ENCODE measurements around the gene BOLA3. TPM values are rescaled to one million over a fixed set of nuclear protein-coding genes. Genes with fewer than 3 reads are reported as not detected.

The BOLA3 gene
- total RNA-seq, 4 donors from 2014 or later = 29.4 to 46.9 (median 42.8) TPM

GRCh38 chr2:74102516-74102915 is 45.2 kb downstream of the BOLA3 start:
- no peaks in the 10 kb centered on the region for H3K9me3 ChIP-seq
- H3K36me3 ChIP-seq = peaks cover 32 to 49% (median 48%) of the 10 kb centered on the region in 4 donors
- no peak for DNase-seq (ENCODE audit: extremely low spot score)
- no peak for TF ChIP-seq POLR2AphosphoS5 (IDR thresholded peaks at IDR 0.05)
- TF ChIP-seq, protein P1, sequence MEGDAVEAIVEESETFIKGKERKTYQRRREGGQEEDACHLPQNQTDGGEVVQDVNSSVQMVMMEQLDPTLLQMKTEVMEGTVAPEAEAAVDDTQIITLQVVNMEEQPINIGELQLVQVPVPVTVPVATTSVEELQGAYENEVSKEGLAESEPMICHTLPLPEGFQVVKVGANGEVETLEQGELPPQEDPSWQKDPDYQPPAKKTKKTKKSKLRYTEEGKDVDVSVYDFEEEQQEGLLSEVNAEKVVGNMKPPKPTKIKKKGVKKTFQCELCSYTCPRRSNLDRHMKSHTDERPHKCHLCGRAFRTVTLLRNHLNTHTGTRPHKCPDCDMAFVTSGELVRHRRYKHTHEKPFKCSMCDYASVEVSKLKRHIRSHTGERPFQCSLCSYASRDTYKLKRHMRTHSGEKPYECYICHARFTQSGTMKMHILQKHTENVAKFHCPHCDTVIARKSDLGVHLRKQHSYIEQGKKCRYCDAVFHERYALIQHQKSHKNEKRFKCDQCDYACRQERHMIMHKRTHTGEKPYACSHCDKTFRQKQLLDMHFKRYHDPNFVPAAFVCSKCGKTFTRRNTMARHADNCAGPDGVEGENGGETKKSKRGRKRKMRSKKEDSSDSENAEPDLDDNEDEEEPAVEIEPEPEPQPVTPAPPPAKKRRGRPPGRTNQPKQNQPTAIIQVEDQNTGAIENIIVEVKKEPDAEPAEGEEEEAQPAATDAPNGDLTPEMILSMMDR (IDR thresholded peaks at IDR 0.05) = no peak
- no peak for TF ChIP-seq POLR2A (IDR thresholded peaks at IDR 0.05; ENCODE audit: low read depth)
- no peak for TF ChIP-seq EP300 (IDR thresholded peaks at IDR 0.05)
- no peak overlapping the region for H3K27ac ChIP-seq (replicated peaks in 1 of 4)
- no peaks in the 10 kb centered on the region for H3K4me1 ChIP-seq
- H3K27me3 ChIP-seq = no peaks in the 10 kb centered on the region
- intact Hi-C loops (cut with DNase I) = no loop called here
- H3K4me3 ChIP-seq = no peak overlapping the region
- WGBS = 97% methylated on average over 14 of the region's 14 CpGs

- peaks cover 32 to 50% (median 49%) of the 10 kb centered on the region in 4 donors for H3K36me3 ChIP-seq
- intact Hi-C loops (cut with DNase I) = no loop called here
- WGBS = 93% methylated on average over 30 of the region's 39 CpGs
Measured at GRCh38 chr2:74101574-74102300, 46.0 kb downstream of the BOLA3 start.

DNA sequence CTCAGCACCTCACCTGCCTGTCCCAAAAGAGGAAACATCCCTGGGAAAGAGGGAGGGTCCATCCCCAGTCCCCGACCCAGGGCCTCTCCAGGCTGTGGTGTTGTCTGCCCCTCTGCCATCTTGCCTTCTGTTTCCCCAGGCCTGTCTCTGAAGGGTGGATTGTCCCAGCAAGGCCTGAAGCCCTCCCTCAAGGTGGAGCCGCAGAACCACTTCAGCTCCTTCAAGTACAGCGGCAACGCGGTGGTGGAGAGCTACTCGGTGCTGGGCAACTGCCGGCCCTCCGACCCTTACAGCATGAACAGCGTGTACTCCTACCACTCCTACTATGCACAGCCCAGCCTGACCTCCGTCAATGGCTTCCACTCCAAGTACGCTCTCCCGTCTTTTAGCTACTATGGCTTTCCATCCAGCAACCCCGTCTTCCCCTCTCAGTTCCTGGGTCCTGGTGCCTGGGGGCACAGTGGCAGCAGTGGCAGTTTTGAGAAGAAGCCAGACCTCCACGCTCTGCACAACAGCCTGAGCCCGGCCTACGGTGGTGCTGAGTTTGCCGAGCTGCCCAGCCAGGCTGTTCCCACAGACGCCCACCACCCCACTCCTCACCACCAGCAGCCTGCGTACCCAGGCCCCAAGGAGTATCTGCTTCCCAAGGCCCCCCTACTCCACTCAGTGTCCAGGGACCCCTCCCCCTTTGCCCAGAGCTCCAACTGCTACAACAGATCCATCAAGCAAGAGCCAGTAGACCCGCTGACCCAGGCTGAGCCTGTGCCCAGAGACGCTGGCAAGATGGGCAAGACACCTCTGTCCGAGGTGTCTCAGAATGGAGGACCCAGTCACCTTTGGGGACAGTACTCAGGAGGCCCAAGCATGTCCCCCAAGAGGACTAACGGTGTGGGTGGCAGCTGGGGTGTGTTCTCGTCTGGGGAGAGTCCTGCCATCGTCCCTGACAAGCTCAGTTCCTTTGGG is 47.2 kb downstream of the BOLA3 start:
- Histone ChIP-seq H3K27me3 (no peaks in the 10 kb centered on the region), H3K4me3 (no peak overlapping the region), H3K36me3 (peaks cover 32 to 61% (median 51%) of the 10 kb centered on the region in 4 donors), H3K4me1 (no peaks in the 10 kb centered on the region), H3K9me3 (no peaks in the 10 kb centered on the region), H3K27ac (replicated peaks in 1 of 4) (no peak overlapping the region)
- intact Hi-C loops (cut with DNase I) = no loop called here
- no peak for DNase-seq (ENCODE audit: extremely low spot score)
- 94% methylated on average over 18 of the region's 25 CpGs for WGBS
- TF ChIP-seq, protein P1 (IDR thresholded peaks at IDR 0.05) = no peak

More at GRCh38 chr2:74101574-74102300, 46.0 kb downstream of the BOLA3 start:
- no peaks in the 10 kb centered on the region for H3K4me1 ChIP-seq
- TF ChIP-seq, protein P1 (IDR thresholded peaks at IDR 0.05) = no peak
- TF ChIP-seq POLR2AphosphoS5 (IDR thresholded peaks at IDR 0.05) (no peak), EP300 (IDR thresholded peaks at IDR 0.05) (no peak), POLR2A (IDR thresholded peaks at IDR 0.05; ENCODE audit: low read depth) (no peak)
- H3K27me3 ChIP-seq = no peaks in the 10 kb centered on the region
- H3K27ac ChIP-seq (replicated peaks in 1 of 4) = no peak overlapping the region
- H3K4me3 ChIP-seq = no peak overlapping the region
- DNase-seq (ENCODE audit: extremely low spot score) = no peak
- H3K9me3 ChIP-seq = no peaks in the 10 kb centered on the region

- DNase-seq (ENCODE audit: extremely low spot score) = no peak
- Histone ChIP-seq H3K9me3 (no peaks in the 10 kb centered on the region), H3K4me3 (no peak overlapping the region), H3K4me1 (no peaks in the 10 kb centered on the region), H3K27me3 (no peaks in the 10 kb centered on the region), H3K27ac (replicated peaks in 1 of 4) (no peak overlapping the region), H3K36me3 (peaks cover 36 to 68% (median 54%) of the 10 kb centered on the region in 4 donors)
- WGBS = 67% methylated on average over 3 of the region's 7 CpGs
- intact Hi-C loops (cut with DNase I) = no loop called here
- TF ChIP-seq POLR2AphosphoS5 (IDR thresholded peaks at IDR 0.05) = no peak
- no peak for TF ChIP-seq EP300 (IDR thresholded peaks at IDR 0.05)
- no peak for TF ChIP-seq POLR2A (IDR thresholded peaks at IDR 0.05; ENCODE audit: low read depth)
Measured at GRCh38 chr2:74099835-74100234, 47.9 kb downstream of the BOLA3 start.

GRCh38 chr2:74099271-74099670 is 48.4 kb downstream of the BOLA3 start:
- TF ChIP-seq, protein P1 (IDR thresholded peaks at IDR 0.05) = no peak
- TF ChIP-seq POLR2A (IDR thresholded peaks at IDR 0.05; ENCODE audit: low read depth) (no peak), POLR2AphosphoS5 (IDR thresholded peaks at IDR 0.05) (no peak), EP300 (IDR thresholded peaks at IDR 0.05) (no peak)
- peaks cover 37 to 74% (median 54%) of the 10 kb centered on the region in 4 donors for H3K36me3 ChIP-seq

More at GRCh38 chr2:74099271-74099670, 48.4 kb downstream of the BOLA3 start:
- intact Hi-C loops (cut with DNase I) = no loop called here
- Histone ChIP-seq H3K4me3 (no peak overlapping the region), H3K9me3 (no peaks in the 10 kb centered on the region), H3K27me3 (no peaks in the 10 kb centered on the region), H3K27ac (replicated peaks in 1 of 4) (no peak overlapping the region), H3K4me1 (no peaks in the 10 kb centered on the region)
- no peak for DNase-seq (ENCODE audit: extremely low spot score)
- 97% methylated on average over 17 of the region's 20 CpGs for WGBS

Measured in esophagus muscularis mucosa (tissue), 4 donors.